Right lobe of liver (tissue), 4 donors: ENCODE measurements around the gene SPDYA.

Experiments
- POLR2A ChIP-seq: fragments of 450-650 bp; IDR thresholded peaks from one replicate; pipeline ENCODE4 v1.6.1; 2017; ENCODE audit warnings: antibody characterized with exemption, mild to moderate bottlenecking
- TF ChIP-seq, protein P1 (sequence below), 4 donors: fragments of 200-600 bp in 3 of 4; fragments of 450-650 bp in 1 of 4; IDR thresholded peaks; one replicate each; pipeline versions ENCODE4 v1.5.1 to v1.8.0; 2016 to 2022; ENCODE audit warnings: antibody characterized with exemption in 4 of 4, mild to moderate bottlenecking in 2 of 4
- donor health status: DM: no; HTN: no; CAD: no.
- donor health status: DM: no; HTN: no; CAD: no.
- donor health status: DM: no; HTN: yes; CAD: no.

DNA sequence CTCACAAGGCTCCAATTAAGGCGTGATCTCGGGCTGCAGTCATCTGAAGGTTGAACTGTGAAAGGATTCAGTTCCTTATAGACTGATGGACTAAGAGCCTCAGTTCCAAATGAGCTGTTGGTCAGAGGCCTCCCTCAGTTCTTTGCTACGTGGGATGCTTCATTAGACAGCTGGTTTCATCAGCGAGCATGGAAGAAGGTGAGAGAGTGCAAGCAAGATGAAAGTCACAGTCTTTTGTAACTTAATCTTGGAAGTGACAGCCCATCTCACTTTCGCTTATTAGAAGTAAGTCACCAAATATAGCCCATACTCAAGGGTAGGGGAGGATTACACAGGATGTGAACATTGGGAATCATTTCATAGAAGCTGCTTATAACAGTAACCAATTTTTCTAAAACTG is 32.2 kb upstream of the SPDYA start:
- no peak for TF ChIP-seq POLR2A
- TF ChIP-seq, protein P1, sequence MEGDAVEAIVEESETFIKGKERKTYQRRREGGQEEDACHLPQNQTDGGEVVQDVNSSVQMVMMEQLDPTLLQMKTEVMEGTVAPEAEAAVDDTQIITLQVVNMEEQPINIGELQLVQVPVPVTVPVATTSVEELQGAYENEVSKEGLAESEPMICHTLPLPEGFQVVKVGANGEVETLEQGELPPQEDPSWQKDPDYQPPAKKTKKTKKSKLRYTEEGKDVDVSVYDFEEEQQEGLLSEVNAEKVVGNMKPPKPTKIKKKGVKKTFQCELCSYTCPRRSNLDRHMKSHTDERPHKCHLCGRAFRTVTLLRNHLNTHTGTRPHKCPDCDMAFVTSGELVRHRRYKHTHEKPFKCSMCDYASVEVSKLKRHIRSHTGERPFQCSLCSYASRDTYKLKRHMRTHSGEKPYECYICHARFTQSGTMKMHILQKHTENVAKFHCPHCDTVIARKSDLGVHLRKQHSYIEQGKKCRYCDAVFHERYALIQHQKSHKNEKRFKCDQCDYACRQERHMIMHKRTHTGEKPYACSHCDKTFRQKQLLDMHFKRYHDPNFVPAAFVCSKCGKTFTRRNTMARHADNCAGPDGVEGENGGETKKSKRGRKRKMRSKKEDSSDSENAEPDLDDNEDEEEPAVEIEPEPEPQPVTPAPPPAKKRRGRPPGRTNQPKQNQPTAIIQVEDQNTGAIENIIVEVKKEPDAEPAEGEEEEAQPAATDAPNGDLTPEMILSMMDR (IDR thresholded peaks at IDR 0.05) = no peak
